Ectodermal cell (in vitro differentiated cells): ENCODE results near the gene HDGFL3.

Source experiments
- H3K27ac ChIP-seq: 2 replicates; pipeline ENCODE4 v1.7.0; 2013; ENCODE audit warnings: mild to moderate bottlenecking, low read depth, low read length; ENCODE audit not compliant: insufficient read depth, poor library complexity, severe bottlenecking
- H3K27me3 ChIP-seq: 2 replicates; pipeline ENCODE4 v1.7.0; 2013; ENCODE audit warnings: mild to moderate bottlenecking, low read length; ENCODE audit not compliant: insufficient read depth, control insufficient read depth, poor library complexity, severe bottlenecking
- H3K36me3 ChIP-seq: one replicate; pipeline ENCODE4 v1.7.0; 2013; ENCODE audit warnings: low read length; ENCODE audit not compliant: control insufficient read depth, insufficient read depth
- H3K4me1 ChIP-seq: one replicate; pipeline ENCODE4 v1.7.0; 2013; ENCODE audit warnings: low read length; ENCODE audit not compliant: control insufficient read depth, insufficient read depth
- H3K4me3 ChIP-seq: 2 replicates; pipeline ENCODE4 v1.7.0; 2013; ENCODE audit warnings: low read depth, low read length, control low read depth; ENCODE audit not compliant: insufficient read depth
- H3K9me3 ChIP-seq: 2 replicates; pipeline ENCODE4 v1.7.0; 2013; ENCODE audit warnings: mild to moderate bottlenecking, low read length, moderate library complexity; ENCODE audit not compliant: control insufficient read depth
- WGBS, 2 experiments: methylation state at CpG; one replicate each; pipeline ENCODE4 v1.1.7; 2013; ENCODE audit warnings: missing lambda C conversion rate in 2 of 2; 5-methylcytosine and 5-hydroxymethylcytosine counted together

The HDGFL3 gene

DNA sequence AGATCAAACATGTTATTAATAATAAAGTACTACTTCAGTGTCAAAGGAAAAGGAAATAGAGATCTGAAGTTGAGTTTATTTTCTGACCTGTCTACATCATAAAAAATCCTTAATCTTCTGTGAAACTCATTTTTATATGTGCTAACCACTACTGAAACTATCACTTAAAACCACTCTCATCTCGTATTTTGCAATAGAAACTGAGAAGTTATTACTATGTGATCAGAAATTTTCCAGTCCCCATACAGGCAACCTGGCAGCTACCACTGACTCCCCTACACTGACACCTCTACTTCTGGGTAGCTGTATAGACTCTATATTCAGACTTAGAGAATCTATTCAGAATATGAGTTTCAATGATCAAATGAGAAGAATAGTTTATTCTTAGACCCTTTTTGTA, 8.3 kb downstream of the HDGFL3 start:
- no peaks in the 10 kb centered on the region for H3K4me1 ChIP-seq
- H3K27ac ChIP-seq = no peak overlapping the region
- WGBS, 2 experiments = 100% methylated on average over 1 of the region's 1 CpG
- no peaks in the 10 kb centered on the region for H3K27me3 ChIP-seq
- H3K9me3 ChIP-seq = no peaks in the 10 kb centered on the region
- H3K4me3 ChIP-seq = no peak overlapping the region
- no peaks in the 10 kb centered on the region for H3K36me3 ChIP-seq

DNA sequence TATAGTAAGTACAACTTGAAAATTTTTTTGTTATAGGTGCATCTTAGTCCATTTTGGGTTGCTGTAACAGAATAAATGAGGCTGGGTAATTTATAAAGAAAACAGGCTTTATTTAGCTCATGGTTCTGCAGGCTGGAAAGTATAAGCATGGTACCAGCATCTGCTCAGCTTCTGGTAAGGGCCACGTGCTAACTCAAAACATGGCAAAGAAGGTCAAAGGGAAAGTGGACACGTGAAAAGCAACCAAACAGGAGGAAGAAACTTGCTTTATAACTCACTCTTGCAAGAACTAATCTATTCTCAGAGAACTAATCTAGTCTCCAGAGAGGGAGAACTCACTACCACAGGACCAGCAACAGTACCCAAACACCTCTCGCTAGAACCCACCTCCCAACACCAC, 9.1 kb downstream of the HDGFL3 start:
- H3K4me1 ChIP-seq = no peaks in the 10 kb centered on the region
- no peaks in the 10 kb centered on the region for H3K36me3 ChIP-seq
- WGBS, 2 experiments = 94% methylated on average over 2 to 3 of the region's 3 CpGs
- no peak overlapping the region for H3K4me3 ChIP-seq
- H3K27me3 ChIP-seq = no peaks in the 10 kb centered on the region
- H3K27ac ChIP-seq = no peak overlapping the region
- H3K9me3 ChIP-seq = no peaks in the 10 kb centered on the region

DNA sequence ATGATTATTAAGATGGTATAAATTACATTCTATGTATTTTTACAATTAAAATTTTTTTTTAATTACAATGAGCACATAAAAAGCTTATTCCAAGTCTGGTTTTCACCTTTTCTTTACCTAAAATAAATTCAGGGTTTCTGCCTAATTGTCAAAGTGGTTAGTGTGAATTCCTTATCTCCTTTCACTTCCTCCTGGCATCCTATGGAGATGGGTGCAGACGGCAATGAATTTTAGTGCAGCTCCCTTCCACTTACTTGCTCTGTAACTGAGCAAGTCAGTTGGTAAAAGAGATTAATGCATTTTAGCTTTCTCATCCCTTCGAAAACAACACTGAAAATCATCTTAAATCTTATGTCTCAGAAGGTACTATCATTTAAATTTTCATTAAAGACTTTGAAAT, 13.1 kb downstream of the HDGFL3 start:
- WGBS, 2 experiments = 89 to 100% methylated on average over 1 to 2 of the region's 2 CpGs
- no peaks in the 10 kb centered on the region for H3K4me1 ChIP-seq
- no peaks in the 10 kb centered on the region for H3K36me3 ChIP-seq
- H3K27me3 ChIP-seq = no peaks in the 10 kb centered on the region
- H3K27ac ChIP-seq = no peak overlapping the region
- no peaks in the 10 kb centered on the region for H3K9me3 ChIP-seq
- H3K4me3 ChIP-seq = no peak overlapping the region

DNA sequence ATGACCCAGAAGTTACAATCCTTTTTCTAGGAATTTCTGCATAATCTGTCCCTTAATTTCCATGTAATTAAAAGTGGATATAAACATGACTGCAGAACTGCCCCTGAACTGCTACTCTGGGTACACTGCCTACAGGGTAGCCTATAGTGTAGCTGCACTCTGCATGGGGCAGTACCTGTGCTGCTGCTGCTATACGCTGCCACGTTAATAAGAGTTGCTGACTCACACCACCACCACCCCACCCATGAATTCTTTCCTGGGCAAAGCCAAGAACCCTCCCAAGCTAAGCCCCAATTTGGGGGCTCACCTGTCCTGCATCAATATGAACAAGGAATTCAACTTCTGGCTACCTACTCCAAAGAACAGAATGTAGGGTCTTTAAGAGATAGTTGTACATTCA, 13.9 kb downstream of the HDGFL3 start:
- Histone ChIP-seq H3K4me3 (no peak overlapping the region), H3K27ac (no peak overlapping the region), H3K36me3 (no peaks in the 10 kb centered on the region), H3K4me1 (no peaks in the 10 kb centered on the region), H3K27me3 (no peaks in the 10 kb centered on the region), H3K9me3 (no peaks in the 10 kb centered on the region)
- WGBS, 2 experiments = 88 to 91% methylated on average over 2 of the region's 2 CpGs

DNA sequence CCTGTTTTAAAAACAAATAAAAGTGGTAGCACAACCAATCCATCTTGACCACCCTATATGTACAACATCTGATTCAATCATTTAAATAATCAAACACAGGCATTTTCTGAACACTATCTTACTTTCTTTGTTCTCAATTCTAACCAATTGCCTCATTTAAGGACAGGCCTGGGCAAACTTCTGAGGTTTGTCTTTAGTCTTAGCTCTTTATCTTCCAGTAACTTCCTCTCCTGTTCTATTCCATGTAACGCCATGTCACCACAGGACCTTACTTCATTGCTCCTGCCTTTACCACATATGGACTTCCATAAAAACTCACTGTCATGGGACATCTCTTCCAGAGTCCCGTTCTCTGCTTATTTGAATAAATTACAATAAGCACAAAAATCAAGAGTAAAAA, 14.9 kb downstream of the HDGFL3 start:
- Histone ChIP-seq H3K36me3 (no peaks in the 10 kb centered on the region), H3K27me3 (no peaks in the 10 kb centered on the region), H3K27ac (no peak overlapping the region), H3K4me1 (no peaks in the 10 kb centered on the region), H3K9me3 (no peaks in the 10 kb centered on the region), H3K4me3 (no peak overlapping the region)
- 99 to 100% methylated on average over 1 to 2 of the region's 2 CpGs for WGBS, 2 experiments

DNA sequence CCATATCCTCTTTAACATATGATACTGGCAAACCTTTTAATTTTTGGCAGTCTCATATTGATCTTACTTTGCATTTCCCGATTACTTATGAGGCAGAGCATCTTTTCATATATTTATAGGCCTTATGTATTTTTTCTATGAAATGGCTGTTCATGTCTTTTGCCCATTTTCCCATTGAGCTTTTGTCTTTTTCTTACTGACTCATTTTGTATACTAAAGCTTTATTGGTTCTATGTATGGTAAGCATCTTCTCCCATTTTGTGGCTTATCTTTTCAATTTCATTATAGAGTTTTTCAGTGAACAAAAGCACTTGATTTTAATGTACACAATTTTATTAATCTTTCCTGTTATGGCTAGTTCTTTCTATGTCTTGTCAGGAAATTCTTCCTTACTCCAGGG, 17.2 kb downstream of the HDGFL3 start:
- no peaks in the 10 kb centered on the region for H3K9me3 ChIP-seq
- H3K4me3 ChIP-seq = no peak overlapping the region
- WGBS, 2 experiments = 80 to 89% methylated on average over 1 of the region's 1 CpG
- H3K27ac ChIP-seq = no peak overlapping the region
- no peaks in the 10 kb centered on the region for H3K27me3 ChIP-seq
- H3K36me3 ChIP-seq = no peaks in the 10 kb centered on the region
- H3K4me1 ChIP-seq = no peaks in the 10 kb centered on the region

DNA sequence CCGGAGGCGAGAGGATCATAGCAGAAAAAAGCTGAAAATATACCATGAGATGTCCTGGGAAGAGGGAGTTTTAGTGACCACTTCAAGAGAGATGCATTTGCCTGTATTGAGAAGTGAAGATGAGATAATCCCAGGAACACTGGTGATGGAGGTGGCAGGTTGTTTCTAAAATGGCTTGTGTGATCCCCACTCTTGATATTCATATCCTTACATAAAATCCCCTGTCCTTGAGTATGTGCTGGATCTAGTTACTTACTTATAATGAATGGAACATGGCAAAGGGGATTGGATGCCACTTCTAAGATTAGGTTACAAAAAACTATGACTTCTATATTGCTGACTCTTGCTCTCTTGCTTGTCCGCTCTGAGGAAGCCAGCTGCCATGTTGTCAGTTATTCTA, 22.1 kb downstream of the HDGFL3 start:
- 97% methylated on average over 3 of the region's 3 CpGs for WGBS, 2 experiments
- Histone ChIP-seq H3K9me3 (no peaks in the 10 kb centered on the region), H3K4me3 (no peak overlapping the region), H3K27ac (no peak overlapping the region), H3K4me1 (no peaks in the 10 kb centered on the region), H3K36me3 (no peaks in the 10 kb centered on the region), H3K27me3 (no peaks in the 10 kb centered on the region)

DNA sequence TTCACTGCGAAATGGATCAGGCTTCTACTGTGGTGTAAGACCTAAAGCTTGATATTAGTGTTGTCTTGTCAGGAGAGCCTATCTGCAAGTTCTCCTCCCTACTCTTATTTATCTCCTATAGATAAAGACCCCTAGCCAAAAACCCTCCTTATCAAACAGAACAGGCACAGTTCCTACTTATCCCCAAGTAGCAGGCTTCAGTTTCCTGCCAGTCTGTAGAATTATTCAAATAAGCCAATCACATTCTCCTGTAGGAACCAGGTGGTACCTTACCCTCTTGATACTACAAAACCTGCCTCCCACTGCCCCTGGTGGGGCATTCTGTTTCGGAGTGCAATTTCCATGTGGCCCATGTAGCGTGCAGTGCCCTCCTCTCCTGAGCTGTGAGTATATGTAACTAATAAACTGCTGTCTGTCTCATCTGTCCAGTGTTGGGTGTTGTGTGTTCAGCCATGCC, 28.7 kb downstream of the HDGFL3 start:
- Histone ChIP-seq H3K36me3 (no peaks in the 10 kb centered on the region), H3K4me1 (no peaks in the 10 kb centered on the region), H3K27me3 (no peaks in the 10 kb centered on the region), H3K9me3 (no peaks in the 10 kb centered on the region), H3K27ac (no peak overlapping the region), H3K4me3 (no peak overlapping the region)
- WGBS, 2 experiments = 98 to 100% methylated on average over 2 to 3 of the region's 3 CpGs

DNA sequence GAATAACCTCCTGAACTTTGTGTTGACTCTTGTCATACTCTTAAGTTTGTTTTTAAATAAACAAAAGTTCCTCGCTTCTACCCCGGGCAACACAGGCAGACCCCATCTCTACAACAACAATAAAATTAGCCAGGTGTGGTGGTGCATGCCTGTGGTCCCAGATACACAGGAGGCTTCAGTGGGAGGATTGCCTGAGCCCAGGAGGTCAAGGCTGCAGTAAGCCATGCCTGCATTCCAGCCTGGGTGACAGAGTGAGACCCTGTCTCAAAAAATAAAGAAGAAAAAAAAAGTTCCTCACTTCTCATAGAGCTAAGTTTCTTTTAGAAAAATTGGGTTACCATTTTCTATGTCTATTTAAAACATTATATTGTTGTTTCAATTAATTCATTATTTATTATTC, 29.2 kb downstream of the HDGFL3 start:
- Histone ChIP-seq H3K4me1 (no peaks in the 10 kb centered on the region), H3K36me3 (no peaks in the 10 kb centered on the region), H3K27ac (no peak overlapping the region), H3K4me3 (no peak overlapping the region), H3K9me3 (no peaks in the 10 kb centered on the region), H3K27me3 (no peaks in the 10 kb centered on the region)
- 82 to 95% methylated on average over 2 of the region's 2 CpGs for WGBS, 2 experiments

DNA sequence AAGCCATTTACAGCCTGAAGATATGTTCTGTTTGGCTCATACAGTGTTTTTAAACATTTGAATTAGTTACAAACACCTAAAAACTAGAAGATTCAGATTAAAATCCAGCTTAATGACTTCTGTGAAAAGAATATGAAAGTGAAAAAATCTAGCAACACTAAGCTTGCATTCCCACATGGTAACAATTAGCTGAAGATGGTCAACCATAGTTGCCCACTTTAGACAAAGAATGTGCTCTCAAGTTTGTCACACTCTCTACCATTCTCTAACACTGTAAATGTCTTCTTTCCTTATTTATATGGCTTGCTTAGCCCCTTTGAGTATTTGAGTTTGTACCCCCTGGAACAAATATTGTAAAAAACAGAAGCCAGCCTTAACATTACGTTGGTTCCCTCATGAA, 32.7 kb downstream of the HDGFL3 start:
- Histone ChIP-seq H3K27ac (no peak overlapping the region), H3K9me3 (no peaks in the 10 kb centered on the region), H3K36me3 (no peaks in the 10 kb centered on the region), H3K4me1 (no peaks in the 10 kb centered on the region), H3K4me3 (no peak overlapping the region), H3K27me3 (no peaks in the 10 kb centered on the region)
- 91 to 100% methylated on average over 1 of the region's 1 CpG for WGBS, 2 experiments

DNA sequence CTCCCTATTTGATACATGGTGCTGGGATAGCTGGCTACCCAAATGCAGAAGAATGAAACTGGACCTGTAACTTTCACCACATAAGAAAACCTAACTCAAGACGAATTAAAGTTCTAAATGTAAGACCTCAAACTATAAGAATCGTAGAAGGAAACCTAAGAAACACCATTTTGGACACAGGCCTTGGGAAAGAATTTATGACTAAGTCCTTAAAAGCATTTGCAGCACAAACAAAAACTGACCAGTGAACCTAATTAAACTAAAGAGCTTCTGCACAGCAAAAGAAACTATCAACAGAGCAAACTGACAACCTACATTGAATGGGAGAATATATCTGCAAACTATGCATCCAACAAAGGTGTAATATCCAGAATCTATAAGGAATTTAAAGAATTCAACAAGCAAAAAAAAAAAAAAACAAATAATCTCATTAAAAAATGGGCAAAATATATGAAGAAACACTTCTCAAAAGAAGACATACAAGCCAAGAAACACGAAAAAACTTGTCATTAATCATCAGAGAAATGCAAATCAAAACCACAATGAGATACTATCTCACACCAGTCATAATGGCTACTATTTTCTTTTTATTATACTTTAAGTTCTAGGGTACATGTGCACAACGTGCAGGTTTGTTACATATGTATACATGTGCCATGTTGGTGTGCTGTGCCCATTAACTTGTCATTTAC, 37.0 kb downstream of the HDGFL3 start:
- H3K9me3 ChIP-seq = no peaks in the 10 kb centered on the region
- no peak overlapping the region for H3K27ac ChIP-seq
- H3K4me1 ChIP-seq = no peaks in the 10 kb centered on the region
- H3K4me3 ChIP-seq = no peak overlapping the region
- no peaks in the 10 kb centered on the region for H3K36me3 ChIP-seq
- H3K27me3 ChIP-seq = no peaks in the 10 kb centered on the region
- 85 to 94% methylated on average over 3 of the region's 4 CpGs for WGBS, 2 experiments
